ENCODE results near the gene C11orf91.
"Not testable (repeated sequence)": the region's sequence is repeated elsewhere in the genome, so short reads cannot be mapped to it uniquely, and the experiment has no call there.

C11orf91 gene

DNA sequence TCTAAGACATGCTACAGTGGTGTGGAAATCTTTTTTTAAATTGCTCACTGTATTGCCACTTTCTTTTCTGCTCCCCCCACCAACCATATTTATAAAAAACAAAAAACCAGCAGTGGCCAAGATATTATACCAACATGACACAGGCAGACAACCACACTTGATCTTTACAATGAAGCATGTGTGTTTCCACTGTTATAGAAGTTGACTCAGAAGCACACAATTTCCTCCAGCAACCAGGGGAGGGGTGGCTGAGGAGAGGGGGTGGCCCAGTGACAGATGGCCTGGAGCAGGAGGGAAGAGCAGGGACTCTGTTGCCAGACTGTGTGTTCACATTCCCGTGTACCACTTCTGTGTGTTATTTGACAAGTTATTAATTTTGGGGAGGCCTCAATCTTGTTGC is 20.8 kb upstream of the C11orf91 start:
- DNase-seq (ENCODE audit: low read depth): peak; percentile 56

DNA sequence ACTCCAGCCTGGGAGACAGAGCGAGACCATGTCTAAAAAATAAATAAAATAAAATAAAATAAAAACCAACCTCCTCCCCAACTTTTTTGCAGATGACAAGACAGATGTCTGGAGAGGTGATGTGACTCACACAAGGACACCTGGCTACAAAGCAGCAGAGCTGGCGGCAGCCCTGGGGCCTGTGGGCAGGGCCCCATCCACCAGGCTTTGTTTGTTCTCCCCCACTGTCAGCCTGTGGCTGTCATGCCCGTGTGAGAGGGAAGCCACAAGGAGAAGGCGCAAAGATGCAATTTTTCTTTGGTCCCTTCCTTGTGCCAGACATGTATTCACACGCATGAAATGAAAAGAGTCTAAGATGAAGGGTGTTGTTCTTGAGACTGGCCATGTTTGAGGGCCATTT is 19.0 kb upstream of the C11orf91 start:
- DNase-seq (ENCODE audit: low read depth): no peak

DNA sequence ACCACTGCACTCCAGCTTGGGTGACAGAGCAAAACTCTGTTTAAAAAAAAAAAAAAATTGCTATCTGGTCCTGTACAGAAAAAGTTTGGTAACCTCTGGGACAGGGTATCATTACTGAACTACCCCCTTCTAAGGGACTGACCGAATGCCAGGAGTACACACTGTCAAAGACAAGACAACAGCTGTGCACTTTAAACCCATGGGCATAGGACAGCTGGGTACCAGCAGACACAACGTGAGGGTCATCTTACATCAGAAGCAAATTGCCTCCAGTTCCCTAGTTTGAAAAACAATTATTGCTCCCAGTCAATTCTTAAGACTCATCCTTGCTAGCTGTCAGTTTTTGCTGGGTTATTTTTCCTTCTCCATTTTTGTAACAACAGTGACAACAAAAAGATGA is 17.8 kb upstream of the C11orf91 start:
- DNase-seq (ENCODE audit: low read depth): no peak

DNA sequence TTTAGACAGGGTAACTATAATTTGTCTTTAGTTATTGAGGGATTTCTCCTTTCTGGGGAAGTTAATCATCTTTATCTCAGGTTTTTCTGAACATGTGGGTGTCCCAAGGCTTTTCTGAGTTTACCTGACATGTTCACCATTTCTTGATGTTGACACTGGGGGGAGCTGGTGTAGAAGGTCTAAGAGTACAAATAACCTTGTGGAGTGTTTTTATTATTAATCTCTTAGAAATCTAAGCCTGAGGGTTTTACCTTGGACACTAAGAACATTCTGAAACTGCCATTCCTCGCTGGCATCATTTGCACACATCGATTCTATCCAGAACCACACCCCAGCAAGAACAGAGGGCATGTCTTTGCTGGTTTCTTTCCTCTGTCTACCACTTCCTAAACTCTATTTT is 15.6 kb upstream of the C11orf91 start:
- peak; percentile 60 for DNase-seq (ENCODE audit: low read depth)

GRCh38 chr11:33713856-33714398 is 13.3 kb upstream of the C11orf91 start:
- no peak for DNase-seq (ENCODE audit: low read depth)

DNA sequence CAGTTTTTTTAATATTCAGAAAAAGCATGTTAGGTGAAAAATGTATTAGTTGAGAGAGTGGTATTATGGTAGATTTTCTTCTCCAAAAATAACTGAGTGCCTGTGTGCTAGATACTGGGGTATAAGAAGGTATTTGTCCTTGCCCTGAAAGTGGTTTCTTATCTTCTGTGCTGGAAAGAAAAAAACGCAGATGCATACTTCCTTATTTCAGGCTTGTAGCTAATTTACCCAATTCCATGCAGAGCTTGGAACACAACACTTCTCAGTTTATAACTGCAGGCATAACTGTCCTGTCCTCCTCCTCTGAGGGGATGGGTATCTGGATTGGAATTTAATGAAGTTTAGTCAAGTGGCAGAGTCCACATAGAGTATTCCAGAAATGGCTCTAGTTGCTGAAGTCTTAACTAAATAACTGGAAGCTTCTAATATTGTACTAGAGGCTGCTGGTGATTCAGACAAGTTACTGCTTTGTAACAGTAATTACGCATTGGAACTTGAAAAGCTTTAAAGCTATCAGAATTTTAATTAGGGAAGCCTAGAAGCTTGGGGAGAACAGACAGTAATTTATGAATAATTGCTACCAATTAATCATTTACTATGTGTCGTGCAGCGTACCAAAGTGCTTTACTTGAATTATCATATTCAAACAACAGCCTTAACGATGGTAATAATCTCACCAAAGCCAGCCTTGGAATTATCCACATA is 12.7 kb upstream of the C11orf91 start:
- no peak for DNase-seq (ENCODE audit: low read depth)

DNA sequence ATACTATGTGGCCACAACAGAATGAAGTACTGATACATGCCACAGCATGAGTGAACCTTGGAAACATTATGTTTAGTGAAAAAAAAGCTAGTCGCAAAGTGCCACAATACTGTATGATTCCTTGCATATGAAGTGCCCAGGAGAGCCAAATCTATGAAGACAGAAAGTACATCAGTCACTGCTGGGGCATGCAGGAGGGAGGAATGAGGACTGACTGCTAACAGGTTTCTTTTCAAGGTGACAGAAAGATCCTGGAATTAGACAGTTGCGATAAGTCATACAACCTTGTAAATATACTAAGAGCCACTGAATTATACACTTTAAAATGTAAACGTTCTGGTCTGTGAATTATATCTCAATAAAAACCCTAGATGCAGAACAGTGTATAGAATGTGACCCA is 11.8 kb upstream of the C11orf91 start:
- no peak for DNase-seq (ENCODE audit: low read depth)

- DNase-seq (ENCODE audit: low read depth): no peak
Observed at GRCh38 chr11:33709466-33709865, 8.8 kb upstream of the C11orf91 start.

DNA sequence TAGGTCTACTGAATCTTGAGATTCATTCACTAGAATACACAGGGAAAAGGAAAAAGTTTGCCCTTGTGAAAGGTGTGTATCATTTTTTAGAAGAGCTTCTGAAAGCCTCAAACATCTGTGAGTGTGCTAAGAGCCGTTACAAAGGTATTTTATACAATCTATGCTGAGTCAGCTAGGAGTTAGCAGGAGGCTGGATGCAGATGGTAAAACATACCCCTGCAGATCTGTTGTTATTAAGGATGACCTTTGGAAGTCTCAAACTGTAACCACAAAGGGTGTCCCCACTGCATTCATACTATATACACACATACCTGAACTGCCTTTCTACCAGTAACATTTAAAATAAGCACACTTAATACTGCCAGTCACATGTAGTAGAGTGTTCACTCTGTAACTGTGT is 8.4 kb upstream of the C11orf91 start:
- DNase-seq (ENCODE audit: low read depth): peak; percentile 43

- DNase-seq (ENCODE audit: low read depth): not testable (repeated sequence)
Observed at GRCh38 chr11:33707831-33708230, 7.2 kb upstream of the C11orf91 start.

DNA sequence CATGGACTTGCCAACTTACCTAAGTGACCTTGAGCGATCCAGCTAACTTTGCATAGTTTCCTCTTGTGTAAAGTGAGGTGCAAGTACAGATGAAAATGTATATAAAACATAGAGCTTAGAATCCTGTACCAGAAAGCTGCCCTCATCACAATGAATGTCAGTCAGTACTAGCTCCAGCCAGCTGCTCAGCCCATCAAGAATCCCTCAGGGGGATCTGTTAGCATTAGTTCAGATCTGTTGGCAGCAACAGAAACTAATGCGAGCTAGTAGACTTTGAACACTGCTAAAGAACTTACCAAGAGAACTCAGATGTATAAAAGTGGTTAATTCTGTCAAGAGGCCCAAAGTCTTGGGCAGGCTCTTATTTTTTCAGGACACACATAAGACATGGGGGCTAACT is 6.3 kb upstream of the C11orf91 start:
- DNase-seq (ENCODE audit: low read depth): no peak

- DNase-seq (ENCODE audit: low read depth): peak; percentile 78
Observed at GRCh38 chr11:33706546-33706945, 5.9 kb upstream of the C11orf91 start.

DNA sequence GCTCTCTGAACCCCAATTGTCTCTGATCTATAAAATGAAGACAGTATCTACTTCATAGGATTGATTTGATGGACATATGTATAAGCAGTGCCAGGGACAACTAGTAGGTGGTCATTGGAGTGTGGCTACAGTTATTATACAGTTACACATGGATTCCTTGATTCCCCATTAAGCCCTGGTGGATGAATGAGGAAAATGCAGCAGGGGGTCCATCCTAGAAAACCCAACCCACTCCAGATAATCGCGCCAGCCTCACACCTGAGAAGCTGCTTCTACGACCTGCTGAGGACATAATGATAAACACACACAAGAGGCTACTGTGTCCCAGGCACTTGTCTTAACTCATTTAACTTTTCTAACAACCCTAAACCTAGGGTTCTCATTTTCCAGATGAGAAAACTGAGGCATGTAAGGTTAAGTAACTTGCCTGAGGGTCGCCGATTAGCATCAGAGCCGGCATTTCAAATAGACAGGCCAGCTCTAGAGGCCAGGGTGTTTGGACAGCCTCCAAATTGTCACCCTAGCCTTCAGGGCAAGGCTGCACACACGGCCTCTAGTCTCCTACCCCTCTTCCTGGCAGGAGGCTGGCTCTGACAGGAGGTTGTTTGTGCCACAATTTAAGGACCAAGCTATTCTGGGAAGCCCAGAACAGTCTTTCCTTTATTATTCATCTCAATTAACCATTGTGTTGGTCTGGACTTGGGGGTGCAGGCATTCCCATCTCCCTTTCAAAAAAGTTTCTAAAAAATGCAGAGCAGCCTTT is 3.8 kb upstream of the C11orf91 start:
- no peak for DNase-seq (ENCODE audit: low read depth)

DNA sequence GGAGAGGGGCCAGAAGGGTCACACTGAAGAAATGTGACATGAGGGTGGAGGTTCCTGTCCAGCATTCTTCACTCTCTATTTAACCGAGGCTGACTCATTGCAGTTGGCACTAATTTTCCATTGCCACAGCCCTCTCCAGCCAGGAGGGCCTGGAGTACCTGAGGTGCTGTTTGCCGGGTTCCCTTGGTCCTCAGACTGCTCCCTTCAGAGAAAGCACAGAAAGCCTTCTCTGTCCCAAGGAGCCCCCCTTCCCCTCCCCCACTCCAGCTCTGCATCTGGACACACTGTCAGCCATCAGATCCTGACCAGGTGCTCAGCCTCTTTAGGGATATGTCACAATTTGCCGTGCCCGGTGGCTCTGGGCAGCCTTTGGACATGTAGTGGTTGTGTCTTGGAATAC is 3.2 kb upstream of the C11orf91 start:
- DNase-seq (ENCODE audit: low read depth): peak; percentile 52

GRCh38 chr11:33703234-33703633 is 2.6 kb upstream of the C11orf91 start:
- DNase-seq (ENCODE audit: low read depth): no peak

GRCh38 chr11:33701302-33702230 is 940 bp upstream of the C11orf91 start:
- peak; percentile 87 for DNase-seq (ENCODE audit: low read depth)

GRCh38 chr11:33700063-33700501 is 544 bp downstream of the C11orf91 start:
- no peak for DNase-seq (ENCODE audit: low read depth)

GRCh38 chr11:33699515-33700062 is 1.0 kb downstream of the C11orf91 start:
- DNase-seq (ENCODE audit: low read depth): no peak

DNA sequence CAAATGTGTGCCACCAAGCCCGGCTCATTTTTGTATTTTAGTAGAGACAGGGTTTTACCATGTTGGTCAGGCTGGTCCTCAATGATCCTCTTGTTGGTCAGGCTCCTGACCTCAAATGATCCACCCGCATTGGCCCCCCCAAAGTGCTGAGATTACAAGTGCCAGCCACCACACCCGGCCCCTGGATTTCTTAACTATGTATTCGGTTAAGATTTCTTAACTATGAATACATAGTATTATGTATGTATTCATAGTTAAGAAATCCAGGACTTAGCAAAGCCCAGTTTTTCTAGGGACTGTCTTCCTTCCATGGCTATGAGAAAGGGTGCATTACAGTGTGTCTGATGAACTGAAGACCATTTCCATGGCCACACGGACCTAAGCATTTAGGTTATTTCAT is 1.7 kb downstream of the C11orf91 start:
- no peak for DNase-seq (ENCODE audit: low read depth)

DNA sequence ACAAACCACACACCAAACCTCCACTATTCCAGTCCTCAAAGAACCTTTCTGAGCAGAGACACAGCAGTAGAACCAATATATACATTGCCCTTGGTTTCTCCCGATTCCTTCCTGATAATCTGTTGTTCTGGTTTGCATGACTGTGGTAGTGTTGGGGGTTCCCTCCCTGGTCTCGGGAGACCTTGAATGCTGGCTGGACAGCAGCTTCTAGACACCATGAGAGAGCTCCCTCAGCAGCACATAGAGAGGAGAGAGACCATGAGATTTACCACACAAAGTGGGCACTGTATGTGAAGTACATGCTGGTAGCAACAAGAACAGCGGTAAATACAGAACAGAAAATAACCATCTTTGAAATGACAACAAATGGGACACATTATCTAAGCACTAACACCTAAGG is 2.6 kb downstream of the C11orf91 start:
- DNase-seq (ENCODE audit: low read depth): no peak

- no peak for DNase-seq (ENCODE audit: low read depth)
Observed at GRCh38 chr11:33696931-33697638, 3.5 kb downstream of the C11orf91 start.

Measured in iris pigment epithelial cell (primary cell).